ENCODE data around the gene IL1RAPL1. TPM values are rescaled to one million over a fixed set of nuclear protein-coding genes. Genes with fewer than 3 reads are reported as not detected.

Gene IL1RAPL1
- total RNA-seq, 4 donors from 2014 or later, result 0.13 TPM; not detected in 3

- no peak overlapping the region for H3K27ac ChIP-seq
- 67% methylated on average over 5 of the region's 5 CpGs for whole genome bisulfite sequencing
- DNase-seq (ENCODE audit: low spot score in 2 of 2), result no peak
- H3K27me3 ChIP-seq, result no peaks in the 10 kb centered on the region
- H3K4me1 ChIP-seq, result no peaks in the 10 kb centered on the region
- no peak for TF ChIP-seq CTCF (IDR thresholded peaks at IDR 0.05)
- TF ChIP-seq POLR2AphosphoS5 (IDR thresholded peaks at IDR 0.05), result no peak
- no peak for TF ChIP-seq EP300 (IDR thresholded peaks at IDR 0.05)
- no peak for TF ChIP-seq POLR2A (IDR thresholded peaks at IDR 0.05)
- no peaks in the 10 kb centered on the region for H3K9me3 ChIP-seq
- H3K4me3 ChIP-seq, result no peak overlapping the region
- no peaks in the 10 kb centered on the region for H3K36me3 ChIP-seq
Measured at GRCh38 chrX:29148511-29148910, 561.3 kb downstream of the IL1RAPL1 start.

DNA sequence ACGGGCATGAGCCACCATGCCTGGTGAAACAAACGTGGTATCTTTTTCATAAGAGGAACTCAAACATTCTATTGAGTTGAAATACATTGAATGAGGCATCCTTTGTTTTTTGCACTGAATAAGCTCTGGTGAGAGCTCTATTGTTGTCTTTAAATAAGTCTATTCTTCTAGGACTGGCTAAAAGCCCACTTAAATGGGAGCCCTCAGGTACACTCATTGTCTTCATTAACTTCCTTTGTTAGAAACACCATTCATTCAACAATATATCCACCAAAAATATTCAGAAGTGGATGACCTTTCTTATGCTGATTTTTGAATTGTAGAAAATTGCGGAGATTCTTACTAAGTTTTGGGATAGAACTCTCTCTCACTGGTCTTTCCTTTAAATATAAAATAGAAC lies 568.0 kb downstream of the IL1RAPL1 start:
- no peaks in the 10 kb centered on the region for H3K9me3 ChIP-seq
- no peak overlapping the region for H3K4me3 ChIP-seq
- no peaks in the 10 kb centered on the region for H3K4me1 ChIP-seq
- no peaks in the 10 kb centered on the region for H3K36me3 ChIP-seq
- no peak for TF ChIP-seq CTCF (IDR thresholded peaks at IDR 0.05)
- TF ChIP-seq EP300 (IDR thresholded peaks at IDR 0.05), result no peak
- no peak for TF ChIP-seq POLR2A (IDR thresholded peaks at IDR 0.05)
- no peak for TF ChIP-seq POLR2AphosphoS5 (IDR thresholded peaks at IDR 0.05)
- WGBS, result 50% methylated on average over 3 of the region's 3 CpGs
- no peaks in the 10 kb centered on the region for H3K27me3 ChIP-seq
- H3K27ac ChIP-seq, result no peak overlapping the region
- DNase-seq (ENCODE audit: low spot score in 2 of 2), result no peak

- H3K27me3 ChIP-seq, result no peaks in the 10 kb centered on the region
- TF ChIP-seq POLR2AphosphoS5 (IDR thresholded peaks at IDR 0.05) (no peak), EP300 (IDR thresholded peaks at IDR 0.05) (no peak), POLR2A (IDR thresholded peaks at IDR 0.05) (no peak), CTCF (IDR thresholded peaks at IDR 0.05) (no peak)
- no peaks in the 10 kb centered on the region for H3K36me3 ChIP-seq
- H3K4me1 ChIP-seq, result no peaks in the 10 kb centered on the region
- 71% methylated on average over 3 of the region's 3 CpGs for WGBS
- no peak overlapping the region for H3K4me3 ChIP-seq
- no peak overlapping the region for H3K27ac ChIP-seq
- no peaks in the 10 kb centered on the region for H3K9me3 ChIP-seq
- DNase-seq (ENCODE audit: low spot score in 2 of 2), result no peak
Measured at GRCh38 chrX:29172880-29173279, 585.6 kb downstream of the IL1RAPL1 start.

DNA sequence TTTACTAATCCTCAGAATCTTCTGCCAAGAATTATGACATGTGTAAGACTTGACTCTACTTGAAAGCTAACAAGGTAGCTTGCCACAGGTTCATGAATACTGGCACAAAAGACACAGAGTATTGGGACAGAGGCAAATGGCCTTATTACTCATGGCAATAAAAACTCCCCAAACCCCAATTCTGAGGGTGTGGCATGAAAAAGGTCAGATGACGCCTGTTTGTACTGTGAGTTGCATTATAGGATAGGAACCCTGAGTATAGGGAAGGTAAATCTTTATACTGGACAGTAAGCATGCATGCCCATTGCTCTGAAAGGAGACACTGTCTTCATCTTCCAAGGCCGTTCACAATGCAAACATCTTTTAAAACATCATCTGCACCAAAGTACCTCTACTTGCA lies 600.0 kb downstream of the IL1RAPL1 start:
- Histone ChIP-seq H3K36me3 (no peaks in the 10 kb centered on the region), H3K4me3 (no peak overlapping the region), H3K9me3 (no peaks in the 10 kb centered on the region), H3K27me3 (no peaks in the 10 kb centered on the region), H3K27ac (no peak overlapping the region), H3K4me1 (no peaks in the 10 kb centered on the region)
- TF ChIP-seq EP300 (IDR thresholded peaks at IDR 0.05) (no peak), POLR2AphosphoS5 (IDR thresholded peaks at IDR 0.05) (no peak), POLR2A (IDR thresholded peaks at IDR 0.05) (no peak), CTCF (IDR thresholded peaks at IDR 0.05) (no peak)
- DNase-seq (ENCODE audit: low spot score in 2 of 2), result no peak
- 58% methylated on average over 2 of the region's 2 CpGs for WGBS

GRCh38 chrX:29196501-29196900 lies 609.3 kb downstream of the IL1RAPL1 start:
- no peaks in the 10 kb centered on the region for H3K9me3 ChIP-seq
- H3K36me3 ChIP-seq, result no peaks in the 10 kb centered on the region
- H3K4me3 ChIP-seq, result no peak overlapping the region
- no peak overlapping the region for H3K27ac ChIP-seq
- TF ChIP-seq POLR2A (IDR thresholded peaks at IDR 0.05) (no peak), POLR2AphosphoS5 (IDR thresholded peaks at IDR 0.05) (no peak), CTCF (IDR thresholded peaks at IDR 0.05) (no peak), EP300 (IDR thresholded peaks at IDR 0.05) (no peak)
- no peaks in the 10 kb centered on the region for H3K27me3 ChIP-seq
- no peaks in the 10 kb centered on the region for H3K4me1 ChIP-seq
- no peak for DNase-seq (ENCODE audit: low spot score in 2 of 2)

Data from suprapubic skin (tissue), 4 donors.